NCI-H2029 treated with DMSO at 0.1 percent for 48 hours (cell line): ENCODE measurements around the gene ZBTB4.
A peak's percentile ranks its signal among the peaks of the same experiment; 100 is the strongest.
"Not testable (repeated sequence)": the region's sequence is repeated elsewhere in the genome, so short reads cannot be mapped to it uniquely, and the experiment has no call there.

ENCODE experiments used
- DNase-seq: peaks from one replicate; lab custom pipeline; 2025; lab: John Stamatoyannopoulos, UW

Gene ZBTB4

GRCh38 chr17:7491583-7491982, 12.2 kb upstream of the ZBTB4 start:
- DNase-seq: no peak

DNA sequence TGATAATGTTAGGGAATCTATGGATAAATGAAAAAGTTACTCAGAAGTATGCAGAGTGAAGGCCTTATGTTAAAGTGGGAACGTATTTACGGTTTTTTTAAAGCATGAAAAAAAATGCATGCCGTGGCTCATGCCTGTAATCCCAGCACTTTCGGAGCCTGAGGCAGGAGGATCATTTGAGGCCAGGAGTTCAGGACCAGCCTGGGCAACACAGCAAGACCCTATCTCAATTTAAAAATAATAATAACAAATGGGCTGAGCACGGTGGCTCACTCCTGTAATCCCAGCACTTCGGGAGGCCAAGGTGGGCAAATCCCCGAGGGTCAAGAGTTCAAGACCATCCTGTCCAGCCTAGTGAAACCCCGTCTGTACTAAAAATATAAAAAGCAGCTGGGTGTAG, 10.7 kb upstream of the ZBTB4 start:
- DNase-seq: no peak

DNA sequence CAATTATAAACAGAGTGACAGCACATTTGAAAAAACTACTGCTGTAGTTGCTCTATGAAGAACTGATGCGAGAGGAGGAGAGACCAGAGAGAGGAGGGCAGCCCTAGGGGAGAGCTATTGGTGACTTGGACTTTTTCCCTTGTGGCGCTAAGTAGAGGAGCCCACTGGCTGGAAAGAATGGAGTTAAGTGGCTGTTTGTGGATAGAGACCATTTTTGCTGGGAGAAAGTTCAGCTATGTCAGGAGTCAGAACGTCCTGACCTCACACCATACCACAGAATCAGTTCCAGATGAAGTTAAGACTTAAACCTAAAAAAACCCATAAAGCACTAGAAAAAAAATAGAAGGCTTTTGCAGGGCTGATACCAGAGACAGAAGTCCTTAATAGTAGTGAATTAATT, 6.8 kb upstream of the ZBTB4 start:
- DNase-seq: no peak

DNA sequence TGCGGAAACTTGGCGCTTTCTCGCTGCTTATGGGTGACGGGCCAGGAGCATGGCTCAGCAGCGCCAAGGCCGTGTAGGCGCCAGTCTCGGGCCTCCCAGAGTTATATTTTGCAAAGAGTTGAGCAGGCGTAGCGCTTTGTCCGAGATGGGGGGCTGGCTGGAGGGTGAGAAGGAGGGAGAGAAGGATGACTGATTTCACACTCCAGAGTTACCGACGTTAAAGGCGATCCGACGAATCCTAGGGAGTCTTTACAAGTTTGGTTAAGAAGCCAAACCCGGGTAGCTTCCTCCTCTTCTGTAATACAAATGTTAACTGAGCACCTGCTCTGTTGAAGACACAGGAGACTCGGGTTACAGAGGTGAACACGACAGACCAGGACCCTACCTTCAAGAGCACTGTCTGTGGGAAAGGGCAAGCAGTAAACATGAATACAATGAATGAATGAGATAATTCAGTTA, 5.5 kb upstream of the ZBTB4 start:
- no peak for DNase-seq

DNA sequence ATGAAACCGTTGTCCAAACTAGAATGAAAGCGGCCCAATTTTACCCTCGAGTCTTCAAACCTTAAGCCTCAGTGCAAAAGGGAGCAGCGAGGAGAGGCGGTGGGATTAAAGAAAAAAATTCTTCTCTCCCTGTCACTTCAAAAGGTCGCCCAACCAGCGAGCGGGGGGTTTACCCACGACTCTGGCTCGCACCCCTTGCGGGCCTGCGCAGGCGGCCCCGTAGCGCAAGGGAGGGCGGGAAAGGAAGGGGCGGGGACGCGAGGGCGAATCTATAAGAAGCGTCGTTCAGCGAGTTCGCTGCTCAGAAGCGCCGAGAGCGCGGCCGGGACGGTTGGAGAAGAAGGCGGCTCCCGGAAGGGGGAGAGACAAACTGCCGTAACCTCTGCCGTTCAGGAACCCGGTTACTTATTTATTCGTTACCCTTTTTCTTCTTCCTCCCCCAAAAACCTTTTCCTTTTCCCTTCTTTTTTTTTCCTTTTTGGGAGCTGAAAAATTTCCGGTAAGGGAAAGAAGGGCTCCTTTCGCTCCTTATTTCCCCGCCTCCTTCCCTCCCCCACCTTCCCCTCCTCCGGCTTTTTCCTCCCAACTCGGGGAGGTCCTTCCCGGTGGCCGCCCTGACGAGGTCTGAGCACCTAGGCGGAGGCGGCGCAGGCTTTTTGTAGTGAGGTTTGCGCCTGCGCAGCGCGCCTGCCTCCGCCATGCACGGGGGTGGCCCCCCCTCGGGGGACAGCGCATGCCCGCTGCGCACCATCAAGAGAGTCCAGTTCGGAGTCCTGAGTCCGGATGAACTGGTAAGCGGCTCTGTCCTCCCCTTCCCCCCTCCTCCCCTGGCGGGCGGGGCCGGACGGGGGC, 4.9 kb upstream of the ZBTB4 start, which contains the start of gene POLR2A:
Gene POLR2A, plus strand, starts transcription at position 300 of the 852 bp plus-strand sequence.
- peak; percentile 79 for DNase-seq

- peak; percentile 71 for DNase-seq
These were observed 4.0 kb upstream of the ZBTB4 start for GRCh38 chr17:7483255-7484066.

- DNase-seq: not testable (repeated sequence)
These were observed 3.3 kb upstream of the ZBTB4 start for GRCh38 chr17:7482742-7483088.

- DNase-seq: not testable (repeated sequence)
These were observed 2.7 kb upstream of the ZBTB4 start for GRCh38 chr17:7481842-7482741.

DNA sequence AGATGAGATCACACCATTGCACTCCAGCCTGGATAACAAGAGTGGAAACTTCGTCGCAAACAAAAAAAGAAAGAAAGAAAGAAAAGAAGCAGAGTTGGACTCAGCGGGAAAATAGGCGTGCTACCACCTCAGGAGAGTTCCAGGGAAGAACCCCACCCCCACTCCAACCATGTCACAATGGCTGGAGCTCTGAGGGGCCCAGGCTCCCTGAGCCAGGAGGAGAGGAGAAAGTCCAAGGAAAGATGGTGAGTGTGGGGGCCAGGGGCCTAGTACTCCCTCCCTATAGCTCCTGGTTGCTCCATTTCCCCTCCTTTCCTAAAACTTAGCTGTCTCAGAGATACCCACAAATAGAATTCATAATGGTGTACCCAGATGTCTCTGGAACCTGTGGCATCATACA, 1.8 kb upstream of the ZBTB4 start, which contains the start of gene SLC35G6:
Gene SLC35G6, plus strand, starts transcription at position 172 of the 400 bp plus-strand sequence. Its CDS starts 71 bp downstream, at position 243.
- not testable (repeated sequence) for DNase-seq

DNA sequence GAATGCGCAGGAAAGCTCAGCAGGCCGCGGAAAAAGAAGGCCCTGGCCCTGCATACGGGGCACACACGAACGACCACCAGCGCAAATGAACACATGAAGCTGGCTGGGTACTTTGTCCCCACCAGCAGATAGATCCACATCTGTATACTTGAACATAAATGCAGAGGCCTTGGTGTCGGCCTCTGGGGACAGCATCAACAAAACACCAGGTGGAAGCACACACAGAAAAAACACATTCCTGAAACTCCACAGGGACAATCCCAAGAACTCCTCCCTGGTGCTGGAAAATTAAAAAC, 606 bp upstream of the ZBTB4 start:
- no peak for DNase-seq

GRCh38 chr17:7478276-7479212, 887 bp downstream of the ZBTB4 start:
- DNase-seq: no peak

GRCh38 chr17:7477392-7478275, 1.8 kb downstream of the ZBTB4 start:
- DNase-seq: no peak

DNA sequence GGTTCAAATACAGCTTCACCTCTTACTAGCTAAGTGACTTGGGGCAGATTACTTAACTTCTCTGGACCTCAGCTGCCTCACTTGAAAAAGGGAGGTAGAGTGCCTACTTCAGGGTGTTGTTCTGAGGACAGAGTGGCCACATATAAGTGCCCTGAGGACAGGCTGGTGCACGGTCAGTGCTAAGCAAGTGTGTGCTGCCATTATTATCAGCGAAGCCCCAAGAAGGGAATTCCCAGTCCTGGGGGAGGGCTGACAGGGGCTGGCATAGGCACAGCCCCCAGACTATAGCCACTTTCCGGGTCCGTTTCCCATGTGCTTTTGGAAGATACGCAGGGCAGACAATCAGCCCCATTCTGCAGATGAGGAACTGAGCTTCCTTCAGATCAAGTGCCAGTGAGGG, 2.5 kb downstream of the ZBTB4 start:
- DNase-seq: no peak

- no peak for DNase-seq
These were observed 2.9 kb downstream of the ZBTB4 start for GRCh38 chr17:7476494-7476893.

DNA sequence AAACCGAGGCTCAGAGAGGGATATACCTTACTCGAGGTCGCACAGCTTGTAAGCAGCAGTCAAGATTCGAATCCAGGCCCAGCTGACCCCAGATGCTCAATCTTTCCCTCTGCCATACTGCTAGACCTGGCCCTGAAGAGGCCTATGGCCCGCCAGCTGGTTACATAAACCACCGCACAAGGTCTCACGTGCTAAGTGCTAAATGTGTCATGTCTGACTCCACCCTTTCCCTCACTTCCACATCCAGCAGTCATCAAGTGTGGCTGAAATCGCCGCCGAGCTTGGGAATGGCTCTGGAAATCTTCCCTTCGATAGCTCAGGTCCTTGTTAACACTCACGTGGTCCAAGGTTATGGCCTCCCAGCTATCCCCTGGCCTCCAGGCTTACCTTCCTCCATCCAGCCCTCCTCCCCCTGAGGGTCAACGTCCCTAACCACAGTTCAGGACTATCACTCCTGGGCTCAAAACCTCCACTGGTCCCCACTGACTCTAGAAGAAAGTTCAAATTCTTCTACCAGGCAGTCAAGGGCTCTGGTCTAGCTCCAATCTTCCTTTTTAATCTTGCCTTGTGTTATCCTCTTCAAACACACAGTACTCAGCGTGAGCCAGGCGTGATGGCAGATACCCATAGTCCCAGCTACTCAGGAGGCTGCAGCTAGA, 3.5 kb downstream of the ZBTB4 start:
- no peak for DNase-seq

- DNase-seq: not testable (repeated sequence)
These were observed 4.7 kb downstream of the ZBTB4 start for GRCh38 chr17:7474767-7475166.

GRCh38 chr17:7471729-7472128, 7.7 kb downstream of the ZBTB4 start:
- no peak for DNase-seq

- not testable (repeated sequence) for DNase-seq
These were observed 8.9 kb downstream of the ZBTB4 start for GRCh38 chr17:7470457-7470973.

DNA sequence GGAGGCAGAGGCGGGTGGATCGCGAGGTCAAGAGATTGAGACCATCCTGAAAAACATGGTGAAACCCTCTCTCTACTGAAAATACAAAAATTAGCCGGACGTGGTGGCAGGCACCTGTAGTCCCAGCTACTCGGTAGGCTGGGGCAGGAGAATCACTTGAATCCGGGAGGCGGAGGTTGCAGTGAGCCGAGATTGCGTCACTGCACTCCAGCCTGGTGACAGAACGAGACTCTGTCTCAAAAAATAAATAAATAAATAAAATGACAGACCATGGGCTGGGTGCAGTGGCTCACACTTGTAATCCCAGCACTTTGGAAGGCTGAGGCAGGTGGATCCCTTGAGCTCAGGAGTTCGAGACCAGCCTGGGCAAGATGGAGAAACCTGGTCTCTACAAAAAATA, 9.6 kb downstream of the ZBTB4 start:
- not testable (repeated sequence) for DNase-seq
